Left colon (tissue), 2 donors: ENCODE results near the gene TEF. TPM values are rescaled to one million over a fixed set of nuclear protein-coding genes. Genes with fewer than 3 reads are reported as not detected.

Experiments
- ATAC-seq: fragments of 200-7000 bp; cut with Tn5 transposase; one replicate; pipeline ENCODE4 v1.9.1; 2020; ENCODE audit warnings: mild to moderate bottlenecking, moderate library complexity
- DNase-seq, 2 donors: peaks; one replicate each; pipeline ENCODE4 v3.0.0-alpha.2; 2020
- intact Hi-C, 2 donors: fragments of 100-400 bp; cut with DNase I in 1 of 2; cut with micrococcal nuclease in 1 of 2; formaldehyde crosslinking; loops; one replicate each; pipeline versions ENCODE4 v1.11.2 to v1.14.0; 2022; cut with DNase I, micrococcal nuclease
- long read RNA-seq: library from polyadenylated mRNA; unstranded; transcript quantifications from one replicate; pipeline ENCODE4 v2.0.0, GENCODE V29; 2021
- total RNA-seq, 2 donors: library from RNA; stranded (reverse); fragmentation: NEBNext Ultra II Directional; extraction: Animal tissue kit (Norgen Biotek cat#: 25700); gene quantifications; one replicate each; pipeline ENCODE4 v1.2.1, GENCODE V29; 2021
- donor health status: DM: no; HTN: no; CAD: no.
- donor health status: DM: yes; HTN: yes; CAD: no.

TEF gene
- 10 to 100 TPM; 19.6 to 30.9 TPM for total RNA-seq
- long read RNA-seq, full-length matches to known transcripts = 2 of 21 reads
- long read RNA-seq, partial matches to known transcripts = 19 of 21 reads
- long read RNA-seq, other reads (novel, unspliced or antisense) = 0 of 21 reads

- ATAC-seq = peak; percentile 77
- intact Hi-C loops = no loop called here
- DNase-seq = peak; percentile 98 to 100
Observed at GRCh38 chr22:41381329-41382097, at the start of gene TEF. TSS of gene TEF (plus strand) at chr22:41381942. CDS start at chr22:41382045, 103 bp downstream.

GRCh38 chr22:41332217-41332939, 49.4 kb upstream of the TEF start:
- DNase-seq = no peak
- intact Hi-C loops = no loop called here
- no peak for ATAC-seq

- ATAC-seq = no peak
- intact Hi-C loops = no loop called here
- no peak for DNase-seq
Observed at GRCh38 chr22:41333806-41334205, 47.9 kb upstream of the TEF start.

GRCh38 chr22:41334215-41334614, 47.5 kb upstream of the TEF start:
- DNase-seq (no peak), ATAC-seq (no peak)
- intact Hi-C loops = no loop called here

GRCh38 chr22:41334951-41335635, 46.6 kb upstream of the TEF start:
- ATAC-seq (no peak), DNase-seq (no peak)
- intact Hi-C loops = no loop called here

DNA sequence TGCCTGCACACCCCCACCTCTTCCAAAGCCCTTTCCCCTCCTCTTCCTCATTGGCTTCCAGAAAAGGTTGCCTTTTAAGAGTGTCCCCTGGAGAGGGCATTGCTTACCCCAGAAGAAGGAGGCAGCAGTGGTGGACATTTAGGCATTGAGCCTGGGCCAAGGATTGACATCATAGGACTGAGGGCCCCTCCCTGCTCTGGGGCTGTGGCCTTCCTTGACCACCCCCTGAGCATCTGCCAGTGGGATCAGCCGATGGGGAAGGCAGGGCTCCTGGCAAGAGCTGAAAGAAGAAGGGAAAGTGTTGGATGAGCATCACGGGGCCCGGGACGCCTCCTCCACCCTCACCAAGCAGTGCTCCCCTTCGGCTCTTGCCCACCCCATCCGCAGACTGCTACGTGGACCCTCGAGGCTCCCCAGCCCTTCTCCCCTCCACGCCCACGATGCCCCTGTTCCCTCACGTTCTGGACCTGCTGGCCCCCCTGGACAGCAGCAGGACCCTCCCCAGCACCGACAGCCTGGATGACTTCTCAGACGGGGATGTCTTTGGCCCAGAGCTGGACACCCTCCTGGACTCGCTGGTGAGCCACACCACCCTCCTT, 43.0 kb upstream of the TEF start:
- DNase-seq (no peak), ATAC-seq (no peak)
- intact Hi-C loops = no loop called here

- intact Hi-C loops = no loop called here
- ATAC-seq (no peak), DNase-seq (no peak)
Observed at GRCh38 chr22:41339823-41340222, 41.9 kb upstream of the TEF start.

- no peak for ATAC-seq
- DNase-seq = no peak
- intact Hi-C loops = no loop called here
Observed at GRCh38 chr22:41340357-41340756, 41.4 kb upstream of the TEF start.

DNA sequence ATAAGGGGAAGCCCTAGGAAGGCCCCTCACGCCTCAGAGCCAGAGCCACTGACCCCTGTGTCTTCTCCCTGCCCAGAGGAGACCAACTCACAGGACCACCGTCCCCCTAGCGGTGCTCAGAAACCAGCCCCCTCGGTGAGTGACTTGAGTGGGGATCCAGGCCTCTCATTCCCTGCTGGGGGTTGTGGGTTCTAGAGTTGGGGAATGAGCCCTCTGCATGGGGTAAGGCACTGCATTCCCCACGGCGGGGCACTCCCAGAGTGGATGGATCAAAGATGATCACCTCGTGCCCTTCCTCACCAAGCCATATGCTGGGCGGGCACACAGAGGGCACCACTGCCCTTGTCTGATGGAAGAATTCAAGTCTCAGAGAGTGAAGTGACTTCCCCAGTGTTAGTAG, 40.7 kb upstream of the TEF start:
- ATAC-seq (no peak), DNase-seq (no peak)
- intact Hi-C loops = no loop called here

DNA sequence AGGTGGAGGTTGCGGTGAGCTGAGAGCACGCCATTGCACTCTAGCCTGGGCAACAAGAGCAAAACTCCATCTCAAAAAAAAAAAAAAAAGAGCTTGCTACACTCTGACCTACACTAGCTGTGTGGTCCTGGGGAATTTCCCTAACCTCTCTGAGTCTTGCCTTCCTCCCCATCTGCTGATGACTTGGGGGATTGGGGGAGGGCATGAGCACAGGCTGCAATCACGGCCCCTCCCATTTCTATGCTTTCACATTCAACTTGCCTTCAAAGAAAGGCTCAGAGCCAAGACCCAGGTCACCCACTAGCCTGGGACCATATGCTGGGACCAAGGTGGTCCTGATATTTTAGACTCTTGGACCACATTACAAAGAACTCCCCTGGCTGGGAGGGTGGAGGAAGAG, 39.8 kb upstream of the TEF start:
- intact Hi-C loops = no loop called here
- ATAC-seq (no peak), DNase-seq (no peak)

GRCh38 chr22:41343300-41343699, 38.4 kb upstream of the TEF start:
- intact Hi-C loops = no loop called here
- no peak for DNase-seq
- no peak for ATAC-seq

DNA sequence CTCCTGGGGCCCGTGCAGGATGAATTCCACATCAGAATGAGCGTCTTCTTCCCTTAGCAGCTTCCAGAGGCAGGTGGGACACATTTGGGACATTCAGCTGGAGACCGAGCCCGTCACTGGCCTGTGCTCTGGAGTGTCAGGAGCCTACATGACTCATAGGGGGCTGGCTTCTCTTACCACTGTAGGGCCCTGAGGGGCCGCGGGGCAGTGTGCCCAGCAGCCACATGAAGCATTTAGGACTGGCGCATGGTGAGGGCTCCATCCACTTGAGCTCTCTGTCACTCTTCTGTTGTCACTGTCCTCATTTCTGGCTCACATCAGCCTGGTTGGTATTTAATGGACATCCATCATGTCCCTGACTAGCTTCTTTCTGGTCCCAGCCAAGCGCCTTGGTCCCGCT, 38.0 kb upstream of the TEF start:
- no peak for DNase-seq
- no peak for ATAC-seq
- intact Hi-C loops = no loop called here

DNA sequence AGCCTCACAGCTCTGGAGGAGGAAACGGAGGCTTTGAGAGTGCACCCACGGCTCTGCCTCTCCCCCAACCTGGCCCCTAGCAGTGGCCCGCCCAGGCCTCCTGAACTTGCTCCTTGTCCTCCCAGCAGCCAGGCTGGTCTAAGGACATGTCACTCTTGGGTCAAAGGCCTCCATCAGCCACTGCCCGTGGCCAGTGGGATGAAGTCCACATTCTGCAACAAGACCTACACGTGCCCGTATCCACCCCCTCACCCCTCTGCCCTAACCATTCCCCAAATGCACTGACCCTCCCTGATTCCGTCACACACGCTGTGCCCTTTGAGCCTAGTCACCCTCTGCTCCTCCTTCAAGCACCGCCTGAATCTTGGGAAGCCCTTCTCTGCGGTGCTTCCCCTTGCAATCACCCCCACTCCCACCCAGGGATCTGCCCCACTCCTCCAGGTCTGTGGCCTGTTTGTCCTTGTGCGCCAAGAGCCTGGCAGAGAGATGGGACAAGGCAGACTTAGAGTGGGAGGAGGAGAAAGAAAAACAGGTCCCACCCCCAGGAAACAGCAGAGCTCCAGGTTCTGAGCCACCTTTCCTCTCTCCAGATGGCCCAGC, 37.5 kb upstream of the TEF start:
- no peak for DNase-seq
- peak; percentile 41 for ATAC-seq
- intact Hi-C loops = no loop called here

- ATAC-seq (no peak), DNase-seq (no peak)
- intact Hi-C loops = no loop called here
Observed at GRCh38 chr22:41345807-41346335, 35.9 kb upstream of the TEF start.

GRCh38 chr22:41347066-41347859, 34.5 kb upstream of the TEF start:
- ATAC-seq = no peak
- intact Hi-C loops = no loop called here
- no peak for DNase-seq

GRCh38 chr22:41348964-41349484, 32.7 kb upstream of the TEF start:
- intact Hi-C loops = no loop called here
- no peak for ATAC-seq
- no peak for DNase-seq

GRCh38 chr22:41350087-41350486, 31.7 kb upstream of the TEF start:
- intact Hi-C loops = loop anchor here in 1 of 2 donors (10.0 kb wide), 1 partner anchor 415 kb away; no protein-coding TSS in a partner anchor
- peak in 1 of 2 donors; percentile 26 for DNase-seq
- peak; percentile 84 for ATAC-seq

DNA sequence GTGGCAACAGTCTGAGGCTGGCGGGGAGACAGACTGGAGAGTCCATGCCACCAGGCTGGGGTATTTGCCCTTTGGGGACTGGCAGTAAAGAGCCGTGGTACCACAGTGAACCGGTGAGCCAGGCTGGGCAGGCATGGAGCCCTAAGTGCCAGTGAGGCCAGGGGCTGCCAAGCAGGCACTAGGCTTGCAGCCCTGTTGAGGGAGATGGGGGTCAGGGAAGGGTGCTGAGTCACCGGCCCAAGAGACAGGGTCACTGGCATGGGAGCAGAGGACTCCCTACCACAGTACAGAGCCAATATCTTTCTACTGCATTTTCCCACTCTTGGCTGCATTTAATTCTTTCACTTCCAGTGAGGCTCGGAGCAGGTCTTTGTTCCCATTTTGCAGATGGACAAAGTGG, 30.7 kb upstream of the TEF start:
- intact Hi-C loops = loop anchor here in 1 of 2 donors (10.0 kb wide), 1 partner anchor 416 kb away; no protein-coding TSS in a partner anchor
- DNase-seq (no peak), ATAC-seq (no peak)
